GM04504 (cell line): Measurements from ENCODE around the gene ABL2.
"Not testable (repeated sequence)": the region's sequence is repeated elsewhere in the genome, so short reads cannot be mapped to it uniquely, and the experiment has no call there.

Experiments
- DNase-seq: peaks from one replicate; pipeline ENCODE4 v3.0.0-alpha.2; 2012; ENCODE audit warnings: low read depth

Gene ABL2

DNA sequence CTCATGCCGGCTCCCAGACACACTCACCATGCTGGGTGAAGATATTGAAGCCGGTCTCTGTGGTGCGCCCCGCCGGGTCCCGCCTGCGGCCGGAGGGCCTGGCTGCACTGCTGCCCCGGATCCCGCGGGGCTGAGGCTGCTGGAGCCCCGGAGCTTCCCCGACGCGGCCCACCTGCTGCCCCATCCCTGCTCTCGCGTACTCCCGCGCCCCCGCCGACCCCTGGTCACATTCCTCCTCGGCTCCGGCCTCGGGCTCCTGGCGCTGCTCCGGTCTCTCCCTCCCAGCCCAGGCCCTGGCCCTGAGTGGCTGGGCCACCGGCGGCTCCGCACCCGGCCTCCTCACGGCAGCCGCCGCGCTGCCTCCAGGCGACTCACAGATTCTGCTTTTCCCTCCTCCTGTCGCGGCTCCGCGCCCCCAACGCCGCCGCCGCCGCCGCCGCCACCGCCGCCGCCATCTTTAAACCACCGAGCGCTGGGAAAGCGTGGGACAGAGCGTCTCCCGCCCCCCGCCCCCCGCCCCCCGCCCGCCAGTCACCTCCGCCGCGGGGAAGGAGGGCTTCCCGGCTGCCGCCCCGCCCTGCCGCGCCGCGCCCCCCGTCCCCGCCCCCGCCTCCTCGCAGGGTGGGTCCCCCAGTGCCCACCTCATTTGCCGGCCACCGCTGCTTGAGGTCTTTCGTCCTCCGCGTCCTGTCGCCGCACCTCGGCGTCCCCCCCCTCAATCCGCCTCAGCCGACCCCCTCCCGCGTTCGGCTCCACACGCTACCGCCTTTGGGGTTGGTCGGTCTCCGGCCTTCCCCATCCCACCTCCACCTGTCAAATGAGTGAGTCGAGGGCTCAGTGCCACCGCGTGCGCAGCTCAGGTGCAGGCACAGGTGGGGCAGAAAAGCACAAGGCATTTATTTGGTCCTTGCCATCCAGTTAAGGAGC, at the start of gene ABL2:
TSS of gene ABL2 (minus strand) at position 464 of the 927 bp plus-strand sequence. CDS start at position 184, 280 bp downstream.
- no peak for DNase-seq

DNA sequence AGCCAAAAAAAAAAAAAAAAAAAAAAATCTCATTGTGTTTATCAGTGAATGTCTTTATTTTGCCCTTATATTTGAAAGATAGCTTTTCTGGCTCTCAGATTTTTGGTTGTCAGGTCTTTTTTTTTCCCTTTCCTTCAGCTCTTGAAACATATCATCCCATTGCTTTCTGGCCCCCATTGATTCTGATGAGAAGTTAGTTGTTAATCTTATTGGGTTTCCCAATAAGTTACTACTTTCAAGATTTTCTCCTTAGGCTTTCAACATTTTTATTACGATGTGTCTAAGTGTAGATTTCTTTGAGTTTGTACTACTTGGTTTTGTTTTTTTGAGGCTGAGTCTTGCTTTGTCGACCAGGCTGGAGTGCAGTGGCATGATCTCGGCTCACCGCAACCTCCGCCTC, 49.4 kb upstream of the ABL2 start:
- no peak for DNase-seq

DNA sequence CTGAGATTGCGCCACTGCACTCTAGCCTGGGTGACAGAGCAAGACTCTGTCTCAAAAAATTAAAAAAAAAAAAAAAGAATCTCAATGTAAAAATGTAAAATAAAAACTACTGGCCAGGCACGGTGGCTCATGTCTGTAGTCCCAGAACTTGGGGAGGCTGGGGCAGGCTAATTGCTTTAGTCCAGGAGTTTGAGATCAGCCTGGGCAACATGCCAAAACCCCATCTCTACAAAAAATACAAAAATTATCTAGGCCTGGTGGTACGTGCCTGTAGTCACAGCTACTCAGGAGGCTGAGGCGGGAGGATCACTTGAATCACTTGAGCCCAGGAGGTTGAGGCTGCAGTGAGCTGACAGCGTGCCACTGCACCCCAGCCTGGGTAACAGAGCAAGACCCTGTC, 44.9 kb upstream of the ABL2 start:
- not testable (repeated sequence) for DNase-seq

DNA sequence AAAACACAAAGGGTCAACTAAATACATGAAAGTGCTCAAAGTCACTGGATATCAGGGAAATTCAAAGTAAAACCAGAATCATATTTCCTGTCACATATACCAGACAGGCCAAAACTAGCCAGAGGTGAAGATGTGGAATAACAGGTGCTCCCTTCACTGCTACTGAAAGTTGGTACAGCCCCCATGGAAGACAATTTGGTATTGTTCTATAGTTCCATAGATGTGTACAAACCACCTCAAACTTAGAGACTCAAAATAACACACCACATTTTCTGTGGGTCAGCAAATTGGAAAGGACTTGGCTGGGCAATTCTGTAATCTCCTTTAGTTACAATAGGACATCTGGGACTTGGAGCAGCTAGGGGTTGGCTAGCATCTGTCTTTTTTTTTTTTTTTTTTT, 39.6 kb upstream of the ABL2 start:
- no peak for DNase-seq

DNA sequence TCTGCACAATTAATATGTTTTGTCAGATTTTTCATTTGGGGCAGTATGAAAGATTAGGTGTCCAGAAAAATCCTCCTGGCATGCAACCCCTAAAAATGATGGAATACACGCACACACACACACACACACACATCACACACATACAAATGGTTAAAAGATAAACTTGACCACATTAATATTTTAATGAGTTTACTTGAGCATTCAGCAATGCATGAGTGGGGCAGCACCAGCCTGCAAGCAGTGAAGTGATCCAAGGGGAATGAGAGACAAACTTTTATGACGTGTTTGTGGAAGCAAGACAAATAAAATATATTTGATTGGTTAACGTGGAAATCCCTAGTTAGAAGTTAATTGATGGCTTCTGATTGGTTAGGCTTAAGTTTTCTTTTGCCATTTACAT, 35.0 kb upstream of the ABL2 start:
- no peak for DNase-seq

DNA sequence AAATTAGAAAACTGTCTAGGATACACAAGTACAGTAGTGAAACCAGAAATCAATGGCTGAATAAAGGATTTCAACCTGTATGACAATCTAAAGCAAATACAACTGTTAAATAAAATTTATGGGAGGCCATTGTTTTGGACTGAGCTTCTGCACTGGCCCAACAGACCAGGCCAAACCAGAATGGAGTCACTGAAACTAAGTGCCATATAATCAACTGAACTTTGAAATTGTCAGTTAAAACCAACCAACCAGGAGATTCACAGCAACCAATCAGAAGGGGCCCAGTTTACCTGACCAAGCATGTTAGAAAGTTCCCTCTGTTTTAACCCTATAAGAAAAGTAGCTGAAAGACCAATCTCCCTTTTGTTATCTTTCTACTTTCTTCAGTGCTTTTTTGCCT, 33.6 kb upstream of the ABL2 start:
- no peak for DNase-seq

DNA sequence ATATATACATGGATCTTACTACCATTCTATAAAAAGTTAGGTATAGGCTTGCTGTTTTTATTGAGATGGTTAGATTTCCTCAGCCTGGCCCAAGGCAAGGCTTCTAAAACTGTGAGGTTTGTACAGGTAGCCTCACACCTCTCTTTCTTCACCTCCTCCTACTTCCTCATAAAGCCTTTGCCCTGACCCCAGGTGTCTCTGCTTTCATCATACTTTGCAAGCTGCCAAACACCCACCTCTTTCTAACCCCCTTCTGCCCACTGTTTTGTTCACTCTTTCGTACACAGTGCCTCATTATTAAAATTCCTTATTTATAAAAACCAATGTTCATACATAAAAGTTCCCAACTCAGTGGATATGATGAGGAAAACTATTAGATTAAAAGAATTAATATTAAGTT, 32.7 kb upstream of the ABL2 start:
- no peak for DNase-seq

DNA sequence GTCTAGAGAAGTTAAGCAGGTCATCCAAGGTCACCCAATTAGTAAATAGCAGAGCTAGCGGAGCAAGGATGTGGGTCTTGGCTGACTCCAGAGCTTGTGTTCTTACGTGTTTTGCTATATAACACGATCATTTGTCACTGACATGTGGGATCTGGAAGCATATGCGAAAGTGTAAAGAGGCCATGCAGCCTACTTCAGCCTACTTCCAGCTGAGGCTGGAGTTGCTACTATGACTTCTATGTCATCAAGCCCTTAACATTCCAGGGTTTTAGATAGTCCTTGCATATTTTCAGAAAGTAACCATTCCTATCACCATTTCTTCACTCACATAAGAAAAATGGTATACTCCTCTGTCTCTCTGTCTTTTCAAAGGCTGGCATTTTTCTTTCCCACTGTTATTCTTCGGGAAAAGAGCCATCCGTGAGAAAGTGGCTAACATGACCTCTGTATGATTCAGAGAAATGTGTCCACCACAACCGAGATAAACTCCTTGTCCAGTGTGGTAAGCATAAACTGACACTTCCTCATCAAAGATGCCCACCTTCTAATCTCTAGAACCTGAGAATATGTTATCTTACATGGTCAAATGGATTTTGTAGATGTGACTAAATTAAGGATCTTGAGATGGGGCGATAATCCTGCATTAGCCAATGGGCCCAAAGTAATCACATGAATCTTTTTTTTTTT, 24.0 kb upstream of the ABL2 start:
- DNase-seq = no peak

DNA sequence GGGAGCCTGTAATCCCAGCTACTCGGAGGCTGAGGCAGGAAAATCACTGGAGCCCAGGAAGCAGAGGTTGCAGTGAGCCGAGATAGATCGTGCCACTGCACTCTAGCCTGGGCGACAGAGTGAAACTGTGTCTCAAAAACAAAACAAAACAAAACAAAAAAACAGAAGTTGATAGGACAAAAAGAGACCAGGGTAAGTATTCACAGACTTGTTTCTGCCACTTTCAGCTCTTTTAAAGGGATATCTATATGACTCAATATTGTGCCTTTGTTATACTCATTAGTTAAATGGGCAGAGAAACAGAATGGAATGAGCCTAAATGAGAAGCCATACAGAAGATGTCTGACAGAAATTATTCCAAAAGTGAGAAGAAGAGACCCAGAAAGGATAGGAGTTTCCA, 23.1 kb upstream of the ABL2 start:
- no peak for DNase-seq

DNA sequence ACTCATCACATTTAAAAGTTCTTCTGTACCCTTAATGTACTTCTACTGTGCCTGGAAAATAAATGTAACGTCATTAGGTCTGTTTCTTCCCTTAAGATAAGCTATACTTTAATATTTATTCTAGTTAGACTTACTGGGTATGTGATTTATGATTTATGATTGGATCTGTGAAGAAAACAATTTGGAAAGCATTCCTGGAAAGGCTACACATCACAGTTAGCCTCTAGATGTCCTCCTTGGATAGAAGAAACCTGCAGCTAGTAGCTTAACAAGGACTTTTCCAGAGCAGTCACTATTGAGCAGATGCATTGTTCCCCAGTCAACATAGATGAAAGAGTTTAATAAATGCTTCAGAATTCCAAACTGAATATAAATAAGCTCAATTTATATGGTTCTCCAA, 22.2 kb upstream of the ABL2 start:
- no peak for DNase-seq

DNA sequence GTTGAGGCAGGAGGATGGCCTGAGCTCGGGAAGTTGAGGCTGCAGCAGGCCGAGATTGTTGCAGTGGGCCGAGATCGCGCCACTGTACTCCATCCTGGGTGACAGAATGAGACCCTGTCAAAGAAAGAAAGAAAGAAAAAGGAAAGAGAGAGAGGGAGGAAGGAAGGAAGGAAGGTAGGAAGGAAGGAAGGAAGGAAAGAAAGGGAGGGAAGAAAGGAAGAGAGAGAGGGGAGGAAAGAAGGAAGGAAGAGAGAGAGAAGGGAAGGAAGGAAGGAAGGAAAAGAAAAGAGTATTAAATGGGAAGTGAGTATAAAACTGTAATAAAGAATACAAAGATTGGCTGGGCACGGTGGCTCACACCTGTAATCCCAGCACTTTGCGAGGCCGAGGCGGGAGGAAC, 18.4 kb upstream of the ABL2 start:
- no peak for DNase-seq

DNA sequence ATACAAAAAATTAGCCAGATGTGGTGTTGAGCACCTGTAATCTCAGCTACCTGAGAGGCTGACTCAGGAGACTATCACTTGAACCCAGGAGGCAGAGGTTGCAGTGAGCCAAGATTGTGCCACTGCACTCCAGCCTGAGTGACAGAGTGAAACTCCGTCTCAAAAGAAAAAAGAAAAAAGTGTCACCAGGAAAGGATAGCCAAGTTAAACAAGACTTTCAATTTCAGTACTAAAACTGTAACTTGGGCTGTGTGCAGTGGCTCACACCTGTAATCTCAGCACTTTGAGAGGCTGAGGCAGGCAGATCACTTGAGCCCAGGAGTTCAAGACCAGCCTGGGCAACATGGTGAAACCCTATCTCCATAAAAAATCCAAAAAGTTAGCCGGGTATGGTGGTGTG, 15.9 kb upstream of the ABL2 start:
- not testable (repeated sequence) for DNase-seq

DNA sequence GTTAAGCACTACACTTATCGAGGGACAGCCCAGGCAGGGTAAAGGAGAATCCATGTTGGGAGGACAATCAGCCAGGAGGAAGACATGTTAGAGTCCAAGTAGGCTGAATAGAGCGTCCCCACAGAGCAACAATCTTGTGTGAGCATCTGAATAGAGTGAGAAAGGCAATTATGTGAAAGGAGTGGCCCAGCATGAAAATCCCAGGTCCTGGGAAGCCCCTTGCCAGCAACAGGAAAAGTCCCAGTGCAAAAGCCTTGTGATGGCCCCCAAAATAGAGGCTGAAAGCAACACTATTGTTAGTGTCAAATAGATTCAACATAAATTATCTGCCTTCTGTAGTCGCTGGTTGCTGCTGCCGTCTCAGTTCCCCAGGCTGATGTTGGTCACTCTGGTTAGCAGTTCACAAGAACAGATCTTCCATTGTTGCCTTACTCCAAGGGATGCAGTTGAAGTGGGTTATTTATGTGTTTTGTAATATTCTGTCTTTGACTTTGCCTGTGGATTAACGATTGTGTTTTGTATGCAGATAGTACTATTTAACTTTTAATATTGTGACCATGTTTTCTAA, 12.1 kb upstream of the ABL2 start:
- DNase-seq = no peak

DNA sequence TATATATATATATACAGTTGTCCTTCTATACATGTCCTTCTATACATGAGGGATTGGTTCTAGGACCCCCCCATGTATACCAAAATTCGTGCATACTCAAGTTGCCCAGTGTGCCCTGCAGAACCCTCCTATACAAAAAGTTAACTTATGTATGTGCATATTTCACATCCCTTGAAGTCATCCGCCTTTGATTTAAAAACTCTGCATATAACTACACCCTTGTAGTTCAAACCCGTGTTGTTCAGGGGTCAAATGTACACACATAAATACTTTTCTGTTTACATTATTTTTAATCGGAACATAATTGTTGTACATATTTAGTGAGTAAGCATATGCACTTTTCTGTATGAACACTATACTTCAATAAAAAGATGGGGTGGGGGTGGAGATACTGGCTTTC, 7.7 kb upstream of the ABL2 start:
- no peak for DNase-seq

DNA sequence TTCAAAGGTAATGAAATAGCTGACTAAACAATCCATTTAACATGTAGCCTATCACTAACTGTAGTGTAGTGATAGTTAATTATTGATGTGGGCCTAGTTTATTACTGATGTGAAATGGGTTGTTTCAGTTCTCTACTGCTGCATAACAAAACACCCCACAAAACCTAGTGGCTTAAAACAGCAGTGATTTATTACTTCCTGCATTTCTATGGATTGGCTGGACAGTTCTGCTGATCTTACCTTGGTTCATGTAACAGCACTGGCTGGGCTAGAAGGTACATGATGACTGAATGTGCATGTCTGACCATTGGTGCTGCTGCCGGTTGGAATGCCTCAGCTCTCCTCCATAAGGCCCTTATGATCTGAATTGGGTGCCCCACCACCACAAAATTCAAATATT, 5.4 kb upstream of the ABL2 start:
- DNase-seq = no peak

DNA sequence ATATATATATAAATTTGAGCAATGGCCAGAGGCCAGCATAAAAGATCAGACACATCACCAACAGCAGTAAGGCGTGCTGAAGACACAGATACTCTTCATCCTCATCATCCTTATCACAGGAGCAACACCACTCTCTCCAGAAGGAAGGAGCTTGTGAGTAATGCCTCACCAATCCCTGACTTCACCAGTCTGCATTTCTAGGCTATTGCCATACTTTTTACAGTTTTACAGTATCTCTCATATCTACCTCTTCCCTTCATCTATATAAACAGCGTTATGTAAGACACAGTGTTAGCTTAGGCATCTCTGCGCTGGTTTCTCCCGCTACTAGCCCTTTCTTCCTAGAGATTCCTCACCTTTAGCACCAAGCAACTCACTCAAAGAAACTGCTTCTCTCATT, 2.4 kb upstream of the ABL2 start:
- DNase-seq = no peak

DNA sequence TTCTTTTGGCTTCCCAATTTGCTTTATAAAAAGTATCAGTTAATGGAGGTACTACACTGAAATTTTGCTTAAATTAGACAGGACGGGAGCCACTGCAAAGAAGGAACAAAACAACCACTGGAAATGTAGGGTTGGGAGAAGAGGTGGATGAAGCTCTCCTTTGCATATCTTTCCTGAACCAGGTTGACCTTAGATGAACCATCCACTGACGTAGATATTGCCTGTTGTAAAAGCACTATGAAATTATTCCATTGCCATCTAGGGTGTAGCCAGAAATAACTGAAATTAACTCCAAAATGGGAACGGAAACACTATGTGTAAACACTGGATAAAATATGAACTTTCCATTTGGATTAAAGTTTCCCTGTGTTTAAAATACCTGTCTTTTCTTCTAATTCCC, 1.2 kb upstream of the ABL2 start:
- DNase-seq = no peak

DNA sequence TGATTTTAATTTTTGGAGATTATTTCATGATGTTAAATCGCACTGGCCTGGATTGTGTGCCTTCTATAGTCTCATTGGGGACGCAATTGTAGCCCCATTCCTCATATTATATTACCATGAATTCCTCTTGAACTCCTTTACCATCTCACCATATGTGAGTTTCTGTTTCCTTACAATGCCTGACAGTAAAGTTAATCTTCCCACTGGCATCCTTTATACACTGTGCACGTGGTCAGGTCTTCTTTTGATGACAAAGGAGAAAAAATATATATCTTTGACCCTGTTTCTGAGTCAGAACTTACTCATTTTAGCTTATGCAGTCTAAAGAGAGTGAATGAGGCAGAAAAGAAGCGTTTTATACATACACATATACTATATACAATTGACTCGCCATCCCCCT, 774 bp upstream of the ABL2 start:
- no peak for DNase-seq

DNA sequence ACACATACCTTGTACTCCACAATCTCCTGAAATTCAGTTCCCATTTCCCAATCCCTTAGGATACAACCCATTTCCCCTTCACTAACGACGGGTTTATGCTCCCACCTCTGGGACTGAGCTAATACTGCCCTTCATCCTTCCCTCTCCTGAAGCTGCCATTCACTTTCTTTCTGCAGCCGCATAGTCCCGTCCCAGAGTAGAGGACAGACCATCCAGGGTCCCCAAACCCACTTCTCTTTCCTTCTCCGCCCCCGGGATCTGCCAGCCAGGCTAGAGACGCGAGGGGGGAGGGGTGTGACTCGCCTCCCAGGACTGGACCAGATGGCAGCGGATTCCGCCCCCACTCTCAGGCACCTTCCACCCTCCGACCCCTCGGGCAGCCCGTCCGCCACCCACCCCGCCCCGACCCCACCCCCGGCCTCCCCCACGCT, 679 bp downstream of the ABL2 start:
- no peak for DNase-seq

DNA sequence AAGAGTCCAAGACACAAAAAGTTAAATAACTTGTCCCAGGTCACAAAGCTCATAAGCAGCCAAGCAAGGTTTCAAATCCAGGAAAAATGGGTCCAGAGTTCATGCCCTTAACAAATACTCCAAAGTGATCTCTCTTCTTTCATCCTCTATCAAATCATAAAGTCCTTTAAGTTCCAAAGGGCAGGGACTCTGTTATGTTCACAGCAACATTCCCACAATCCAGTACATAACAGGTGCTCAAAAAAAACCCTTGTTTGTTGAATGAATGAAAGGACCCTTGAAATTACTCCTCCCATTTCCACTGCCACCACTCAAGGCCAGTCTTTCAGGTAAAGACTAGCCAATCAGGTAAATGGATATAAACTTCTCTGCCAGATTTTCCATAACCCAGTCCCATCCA, 2.7 kb downstream of the ABL2 start:
- DNase-seq = no peak

DNA sequence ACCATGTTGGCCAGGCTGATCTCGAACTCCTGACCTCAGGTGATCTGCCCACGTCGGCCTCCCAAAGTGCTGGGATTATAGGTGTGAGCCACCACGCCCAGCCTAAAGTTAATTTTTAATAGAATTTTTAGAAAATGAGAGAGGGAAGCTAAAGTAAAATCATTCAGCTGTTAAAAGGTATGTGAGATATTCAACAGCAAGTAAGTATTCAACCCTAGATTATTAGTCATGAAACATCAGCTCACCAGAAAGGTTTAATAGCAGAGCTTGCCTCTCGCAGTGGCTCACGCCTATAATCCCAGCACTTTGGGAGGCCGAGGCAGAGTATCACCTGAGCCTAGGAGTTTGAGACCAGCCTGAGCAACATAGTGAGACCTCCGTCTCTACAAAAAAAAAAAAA, 5.0 kb downstream of the ABL2 start:
- not testable (repeated sequence) for DNase-seq

DNA sequence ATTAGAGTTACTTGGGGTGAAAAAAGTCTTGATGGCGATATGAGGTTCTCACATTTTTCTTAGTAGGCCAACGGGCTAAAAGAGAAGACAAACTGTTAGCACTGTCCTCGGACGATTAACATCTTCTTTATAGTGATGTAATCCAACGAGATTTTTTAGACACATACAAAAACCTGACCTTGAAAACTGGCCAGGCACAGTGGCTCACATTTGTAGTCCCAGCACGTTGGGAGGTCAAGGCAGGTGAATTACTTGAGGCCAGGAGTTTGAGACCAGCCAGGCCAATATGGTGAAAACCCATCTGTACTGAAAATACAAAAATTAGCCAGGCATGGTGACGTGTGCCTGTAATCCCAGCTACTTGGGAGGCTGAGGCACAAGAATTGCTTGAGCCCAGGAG, 8.4 kb downstream of the ABL2 start:
- DNase-seq = not testable (repeated sequence)

DNA sequence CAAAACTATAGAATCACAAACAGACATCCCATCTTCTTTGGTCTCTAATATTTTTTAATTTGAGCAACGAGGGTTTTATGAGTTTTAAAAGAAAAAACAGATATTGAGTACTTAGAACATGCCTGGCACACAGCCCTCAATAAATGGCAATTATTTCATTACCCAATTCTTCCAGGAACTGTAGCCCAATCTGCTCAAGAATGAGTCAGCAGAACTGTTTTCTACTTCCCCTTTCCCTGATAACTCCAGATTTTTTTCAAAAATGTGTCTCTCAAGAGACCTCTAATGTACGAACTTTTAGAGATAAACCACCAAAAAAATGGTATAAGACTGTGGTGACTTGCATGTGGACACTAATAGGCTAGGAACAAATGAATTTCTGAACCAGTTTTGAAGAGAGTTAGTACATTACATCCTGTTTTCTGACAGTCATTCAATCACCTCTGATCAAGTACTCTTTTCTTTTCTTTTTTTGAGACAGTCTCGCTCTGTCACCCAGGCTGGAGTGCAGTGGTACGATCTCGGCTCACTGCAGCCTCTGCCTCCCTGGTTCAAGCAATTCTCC, 11.5 kb downstream of the ABL2 start:
- no peak for DNase-seq
